Islet of Langerhans (tissue), 1 donor: ENCODE data around the gene TLR5.

Source experiments
- FAIRE-seq: peaks from one replicate; lab custom pipeline; 2011; peaks lifted over from hg19 to GRCh38; lab: Jason Lieb, UNC

The TLR5 gene

DNA sequence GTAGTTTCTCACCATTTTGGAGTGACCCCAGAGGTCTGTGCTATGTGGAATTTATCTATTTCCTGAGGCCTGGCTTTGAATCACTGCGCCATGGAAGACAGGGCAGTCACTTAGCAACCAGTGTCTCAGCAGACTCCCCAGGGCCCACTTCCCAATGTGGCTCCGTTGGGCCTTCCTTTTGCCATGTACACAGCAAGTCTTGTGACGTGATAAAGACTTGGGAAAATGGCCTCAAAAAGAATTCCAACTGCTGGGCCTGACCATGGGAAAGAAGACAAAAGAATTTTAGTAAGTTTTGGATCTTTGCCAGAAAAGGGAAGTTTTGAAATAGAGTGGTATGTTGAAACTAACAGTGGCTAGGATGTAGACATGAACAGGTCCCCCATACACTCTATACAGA is 36.2 kb downstream of the TLR5 start:
- FAIRE-seq, result no peak

- no peak for FAIRE-seq
These were observed 37.5 kb downstream of the TLR5 start for GRCh38 chr1:223105568-223105967.

DNA sequence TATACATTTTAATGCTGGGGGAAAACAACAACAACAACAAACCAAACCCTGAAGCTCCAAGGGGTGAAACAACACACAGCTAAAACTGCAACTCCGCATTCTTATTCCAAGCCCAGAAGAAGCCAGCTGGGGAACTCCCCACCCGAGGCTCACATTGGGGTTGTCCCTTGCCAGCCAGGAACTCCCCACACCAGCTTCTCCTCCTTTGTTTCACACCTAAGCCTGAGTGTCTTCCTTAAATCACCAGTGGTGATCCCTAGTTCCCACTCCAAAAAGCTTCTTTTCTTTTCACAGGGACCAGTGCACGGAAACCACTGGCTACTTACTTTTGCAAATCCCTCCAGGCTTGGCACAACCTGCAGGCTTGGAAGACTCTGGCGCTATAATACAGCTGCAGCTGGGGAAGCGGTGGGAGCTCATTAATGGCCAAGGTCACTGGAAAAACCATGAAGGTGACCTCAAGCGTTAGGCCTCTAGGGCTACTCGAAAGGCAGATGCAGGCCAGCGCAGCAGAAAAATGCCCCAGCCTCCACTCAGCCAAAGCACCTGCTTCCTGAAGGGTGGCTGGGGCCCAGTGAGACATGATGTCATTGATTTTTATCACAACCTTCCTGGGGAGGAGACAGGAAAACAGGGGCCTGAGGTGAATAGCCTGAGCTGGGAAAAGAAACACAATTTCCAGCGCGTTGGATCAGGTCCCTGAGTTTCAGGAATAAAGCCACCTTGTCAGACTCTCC is 40.1 kb downstream of the TLR5 start:
- FAIRE-seq, result no peak

GRCh38 chr1:223097713-223098112 is 45.3 kb downstream of the TLR5 start:
- no peak for FAIRE-seq

DNA sequence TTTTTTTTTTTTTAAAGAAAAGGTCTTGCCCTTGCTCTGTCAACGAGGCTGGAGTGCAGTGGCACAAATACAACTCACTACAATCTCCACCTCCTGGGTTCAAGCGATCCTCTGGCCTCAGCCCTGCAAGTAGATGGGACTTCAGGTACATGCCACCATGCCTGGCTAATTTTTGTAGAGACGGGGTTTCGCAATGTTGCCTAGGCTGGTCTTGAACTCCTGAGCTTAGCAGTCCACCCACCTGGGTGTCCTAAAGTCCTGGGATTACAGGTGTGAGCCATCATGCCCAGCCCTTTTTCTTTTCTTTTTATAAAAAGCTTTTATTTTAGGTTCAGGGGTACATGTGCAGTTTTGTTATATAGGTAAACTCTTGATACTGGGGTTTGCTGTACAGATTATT is 47.2 kb downstream of the TLR5 start:
- FAIRE-seq, result no peak

- no peak for FAIRE-seq
These were observed 51.2 kb downstream of the TLR5 start for GRCh38 chr1:223091896-223092295.

GRCh38 chr1:223089250-223089649 is 53.8 kb downstream of the TLR5 start:
- FAIRE-seq, result no peak

- no peak for FAIRE-seq
These were observed 54.3 kb downstream of the TLR5 start for GRCh38 chr1:223088713-223089240.

GRCh38 chr1:223087291-223088255 is 55.5 kb downstream of the TLR5 start:
- FAIRE-seq, result no peak

DNA sequence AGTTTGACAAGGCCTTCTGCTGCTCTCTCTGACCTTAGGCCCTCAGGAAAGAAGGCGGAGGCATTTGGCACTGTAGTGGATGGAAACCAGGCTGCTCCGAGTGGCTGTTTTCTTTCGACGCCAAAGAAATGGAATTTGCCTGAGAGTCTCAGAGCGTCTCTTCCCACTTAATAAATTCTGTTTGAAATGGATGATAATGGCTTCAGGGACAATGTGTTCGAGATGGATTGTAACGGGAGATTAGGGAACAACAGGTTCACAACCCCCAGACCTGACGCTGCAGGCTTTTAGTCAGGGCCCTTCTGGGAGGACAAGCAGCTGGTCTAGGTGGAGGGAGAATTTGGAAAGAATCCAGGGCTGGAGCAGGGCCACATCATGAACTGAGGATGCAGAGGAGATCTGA is 58.6 kb downstream of the TLR5 start:
- no peak for FAIRE-seq

DNA sequence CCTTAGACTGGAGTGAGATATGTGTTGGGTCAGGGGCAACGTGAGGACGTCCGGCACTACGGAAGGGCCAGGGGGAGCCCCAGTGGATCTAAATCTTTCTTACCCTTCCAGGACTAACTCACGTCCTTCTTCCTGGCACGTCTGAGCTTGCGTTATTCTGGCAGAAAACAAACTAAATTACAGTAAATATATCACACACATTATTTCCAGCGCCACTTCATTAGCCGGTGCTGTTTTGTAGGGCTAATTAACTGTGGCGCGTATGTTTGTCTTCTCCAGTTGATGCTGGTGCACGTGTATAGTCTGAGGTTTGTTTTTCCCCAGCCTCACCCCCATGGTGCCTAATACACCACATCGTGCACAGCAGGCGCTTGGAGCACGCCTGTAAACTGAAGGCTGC is 59.2 kb downstream of the TLR5 start:
- no peak for FAIRE-seq

- no peak for FAIRE-seq
These were observed 60.1 kb downstream of the TLR5 start for GRCh38 chr1:223082914-223083313.

GRCh38 chr1:223081181-223081994 is 61.7 kb downstream of the TLR5 start:
- no peak for FAIRE-seq

GRCh38 chr1:223079498-223079897 is 63.5 kb downstream of the TLR5 start:
- no peak for FAIRE-seq

DNA sequence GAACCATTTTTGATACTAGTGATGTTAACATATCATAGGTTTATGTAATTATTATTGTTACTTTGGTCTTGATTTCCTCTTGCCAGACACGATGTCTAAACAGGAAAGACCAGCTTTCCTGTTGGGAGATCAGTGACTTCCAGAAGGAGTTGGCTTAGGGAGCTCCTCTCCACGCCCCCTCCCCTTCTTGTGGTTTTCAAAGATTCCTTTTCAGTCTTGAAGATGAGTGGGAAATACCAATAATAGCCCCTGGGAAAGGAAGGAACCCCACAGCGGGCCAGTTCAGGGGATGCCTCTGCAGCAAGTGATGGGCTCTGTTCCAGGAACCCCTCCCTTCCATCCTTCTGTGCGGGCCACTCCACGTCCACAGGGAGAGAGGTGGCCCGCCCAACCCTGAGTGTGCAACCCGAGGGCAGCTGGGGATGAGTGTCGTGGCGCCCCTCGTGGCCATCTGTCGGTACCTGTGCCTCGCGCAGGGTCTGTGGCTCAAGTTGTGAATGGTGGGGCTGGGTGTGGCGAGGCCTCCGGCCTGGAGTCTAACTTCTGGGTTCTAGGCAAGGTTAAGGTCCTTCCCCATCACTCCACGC is 65.7 kb downstream of the TLR5 start:
- FAIRE-seq, result no peak

DNA sequence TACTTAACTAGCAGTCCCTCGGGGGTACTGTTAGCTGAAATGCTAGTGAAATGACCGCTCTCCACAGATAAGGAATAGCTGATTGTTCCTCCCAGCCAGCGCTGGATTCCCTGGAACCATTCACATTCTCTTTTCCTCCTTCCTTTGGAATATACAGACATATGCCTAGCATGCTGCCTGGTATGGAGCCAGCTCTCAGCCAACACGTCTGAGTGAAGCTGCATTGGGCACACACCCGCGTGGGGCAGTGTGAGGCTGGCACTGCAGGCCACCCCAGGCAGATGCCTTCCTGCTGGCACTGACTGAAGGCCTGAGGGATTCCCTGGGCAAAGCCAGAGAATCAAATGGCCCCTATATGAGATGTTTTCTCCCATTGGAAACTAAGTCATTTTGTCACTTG is 66.7 kb downstream of the TLR5 start:
- FAIRE-seq, result no peak

- no peak for FAIRE-seq
These were observed 67.2 kb downstream of the TLR5 start for GRCh38 chr1:223075834-223076233.

DNA sequence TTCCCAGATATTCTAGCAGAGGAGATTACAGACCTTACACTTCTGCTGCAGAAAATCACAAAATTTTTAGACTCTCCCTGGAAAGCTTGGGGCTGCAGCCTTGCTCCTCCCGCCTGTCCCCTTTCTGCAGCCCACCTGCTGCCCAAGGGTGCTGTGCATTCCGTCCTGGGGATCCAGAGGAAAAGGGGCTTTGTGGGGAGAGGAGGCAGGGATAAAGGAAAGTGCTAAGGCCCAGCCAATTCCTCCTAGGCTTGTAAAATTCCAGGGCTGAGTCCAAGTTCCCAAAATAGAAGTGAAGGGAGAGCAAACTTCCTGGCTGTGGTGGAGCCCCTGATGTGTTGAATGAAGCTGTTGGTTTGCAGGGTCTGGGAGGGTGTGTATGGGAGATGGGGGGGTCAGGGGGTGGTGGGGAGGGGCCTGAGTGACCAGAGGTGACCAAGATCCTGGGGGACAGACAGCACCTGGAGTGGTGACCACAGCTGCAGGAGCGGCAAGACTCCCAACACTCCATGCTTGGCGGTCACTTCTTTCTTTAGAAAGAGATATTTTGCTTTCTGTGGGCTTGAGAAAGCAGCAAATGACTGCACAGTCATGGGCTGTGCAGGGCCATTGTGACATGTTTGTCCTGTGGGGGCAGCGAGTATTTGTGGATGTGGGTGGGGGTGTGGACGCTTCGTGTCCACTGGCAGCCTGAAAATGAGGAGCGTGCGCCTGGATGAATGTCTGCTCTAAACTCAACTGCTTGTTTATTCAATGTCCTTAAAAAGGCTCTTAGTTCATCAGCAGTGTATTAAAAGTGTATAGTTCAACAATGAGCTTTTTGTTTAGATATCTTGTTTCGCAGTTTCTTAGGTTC is 68.4 kb downstream of the TLR5 start:
- FAIRE-seq, result no peak

- no peak for FAIRE-seq
These were observed 74.0 kb downstream of the TLR5 start for GRCh38 chr1:223068900-223069665.

- FAIRE-seq, result no peak
These were observed 75.1 kb downstream of the TLR5 start for GRCh38 chr1:223067914-223068313.
